HepG2 (cell line): ENCODE measurements around the gene RNASE4. TPM values are rescaled to one million over a fixed set of nuclear protein-coding genes. Genes with fewer than 3 reads are reported as not detected.

Experiments used
- MIER3 ChIP-seq: IDR thresholded peaks from 2 replicates; pipeline ENCODE4 v1.6.1; 2016; ENCODE audit warnings: missing compliant biosample characterization, borderline replicate concordance
- PAXIP1 ChIP-seq: sonication (generic); formaldehyde crosslinking; conservative IDR thresholded peaks from 2 replicates; pipeline ENCODE4 v1.4.0; 2020; ENCODE audit warnings: mild to moderate bottlenecking, missing genetic modification reagents, moderate library complexity
- polyA plus RNA-seq, 8 experiments: library from polyadenylated mRNA; depleted of rRNA in 3 of 8; stranded (reverse) in 7 of 8; unstranded in 1 of 8; fragments of >200 nt; fragmentation: Illumina TruSeq in 4 of 8; extraction: Trizol in 4 of 8; gene quantifications; 2 replicates each; pipeline versions ENCODE4 v1.2.1 to v1.2.3, GENCODE V29; 2011 to 2016; ENCODE audit warnings: low read depth in 4 of 8, missing spikeins in 1 of 8, mixed read lengths in 1 of 8; ENCODE audit not compliant: insufficient read depth in 1 of 8
- total RNA-seq, 5 experiments: library from RNA; depleted of rRNA; stranded (reverse); fragments of >200 nt; fragmentation: Illumina TruSeq; extraction: Trizol; gene quantifications; 2 replicates each; pipeline ENCODE4 v1.2.3, GENCODE V29; 2016; ENCODE audit warnings: low read depth in 1 of 5
- TF ChIP-seq, protein P1 (sequence below): sonication (generic); formaldehyde crosslinking; IDR thresholded peaks from 2 replicates; pipeline ENCODE4 v1.4.0; 2020; ENCODE audit warnings: missing genetic modification reagents
- TF ChIP-seq, protein P2 (sequence below), 2 experiments: sonication (generic) in 1 of 2; formaldehyde crosslinking in 1 of 2; IDR thresholded peaks; 2 replicates each; pipeline versions ENCODE4 v1.6.1 to v1.9.0; 2014 to 2022; ENCODE audit warnings: antibody characterized with exemption in 1 of 2, borderline replicate concordance in 1 of 2, inconsistent platforms in 1 of 2, low read depth in 1 of 2, missing genetic modification reagents in 1 of 2
- TF ChIP-seq, protein P3 (sequence below): IDR thresholded peaks from 2 replicates; pipeline ENCODE4 v1.6.1; 2016; ENCODE audit warnings: missing compliant biosample characterization, missing genetic modification reagents, borderline replicate concordance

Gene RNASE4
- total and polyA plus RNA-seq, 2 of the 13 experiments (the other 11 are each of a cell fraction or from before 2014, with no cell fraction given), result 109 to 983 TPM

DNA sequence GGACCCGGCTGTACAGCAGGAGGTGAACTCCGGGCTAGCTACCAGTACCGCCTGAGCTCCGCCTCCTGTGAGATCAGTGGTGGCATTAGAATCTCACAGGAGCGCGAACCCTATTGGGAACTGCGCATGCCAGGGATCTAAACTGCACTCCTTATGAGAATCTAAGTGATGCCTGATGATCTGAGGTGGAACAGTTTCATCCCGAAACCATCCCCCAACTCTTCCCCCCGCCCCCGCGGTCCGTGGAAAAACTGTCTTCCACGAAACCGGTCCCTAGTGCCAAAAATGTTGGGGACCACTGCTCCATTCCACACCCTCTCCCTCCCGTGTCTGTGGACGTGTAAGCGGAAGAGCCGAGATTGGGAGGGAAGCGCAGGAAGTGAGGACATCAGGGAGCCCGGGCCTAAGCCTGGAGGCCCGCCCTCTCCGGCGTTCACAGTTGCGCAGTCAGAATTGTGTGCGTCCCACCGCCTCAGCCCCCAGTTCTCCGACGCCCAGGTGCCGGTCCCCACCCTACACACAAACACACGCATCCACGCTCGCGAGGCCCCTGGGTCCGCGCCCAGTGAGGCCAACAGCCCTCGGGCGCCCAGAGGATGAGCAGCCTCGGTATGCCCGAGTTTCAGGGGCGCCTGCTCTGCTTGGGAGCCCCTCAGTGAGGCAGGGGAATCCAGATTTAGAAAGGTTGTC lies 1.8 kb upstream of the RNASE4 start (continued):
- peak; percentile 21; the same call in 1 of the 2 replicates for TF ChIP-seq PAXIP1 (CRISPR knock-in tag)
- TF ChIP-seq, protein P1, sequence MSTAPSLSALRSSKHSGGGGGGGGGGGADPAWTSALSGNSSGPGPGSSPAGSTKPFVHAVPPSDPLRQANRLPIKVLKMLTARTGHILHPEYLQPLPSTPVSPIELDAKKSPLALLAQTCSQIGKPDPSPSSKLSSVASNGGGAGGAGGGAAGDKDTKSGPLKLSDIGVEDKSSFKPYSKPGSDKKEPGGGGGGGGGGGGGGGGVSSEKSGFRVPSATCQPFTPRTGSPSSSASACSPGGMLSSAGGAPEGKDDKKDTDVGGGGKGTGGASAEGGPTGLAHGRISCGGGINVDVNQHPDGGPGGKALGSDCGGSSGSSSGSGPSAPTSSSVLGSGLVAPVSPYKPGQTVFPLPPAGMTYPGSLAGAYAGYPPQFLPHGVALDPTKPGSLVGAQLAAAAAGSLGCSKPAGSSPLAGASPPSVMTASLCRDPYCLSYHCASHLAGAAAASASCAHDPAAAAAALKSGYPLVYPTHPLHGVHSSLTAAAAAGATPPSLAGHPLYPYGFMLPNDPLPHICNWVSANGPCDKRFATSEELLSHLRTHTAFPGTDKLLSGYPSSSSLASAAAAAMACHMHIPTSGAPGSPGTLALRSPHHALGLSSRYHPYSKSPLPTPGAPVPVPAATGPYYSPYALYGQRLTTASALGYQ, result peak; percentile 6
- TF ChIP-seq MIER3 (CRISPR knock-in tag), result peak; percentile 35; the same call in 1 of the 2 replicates
- TF ChIP-seq, protein P2, sequence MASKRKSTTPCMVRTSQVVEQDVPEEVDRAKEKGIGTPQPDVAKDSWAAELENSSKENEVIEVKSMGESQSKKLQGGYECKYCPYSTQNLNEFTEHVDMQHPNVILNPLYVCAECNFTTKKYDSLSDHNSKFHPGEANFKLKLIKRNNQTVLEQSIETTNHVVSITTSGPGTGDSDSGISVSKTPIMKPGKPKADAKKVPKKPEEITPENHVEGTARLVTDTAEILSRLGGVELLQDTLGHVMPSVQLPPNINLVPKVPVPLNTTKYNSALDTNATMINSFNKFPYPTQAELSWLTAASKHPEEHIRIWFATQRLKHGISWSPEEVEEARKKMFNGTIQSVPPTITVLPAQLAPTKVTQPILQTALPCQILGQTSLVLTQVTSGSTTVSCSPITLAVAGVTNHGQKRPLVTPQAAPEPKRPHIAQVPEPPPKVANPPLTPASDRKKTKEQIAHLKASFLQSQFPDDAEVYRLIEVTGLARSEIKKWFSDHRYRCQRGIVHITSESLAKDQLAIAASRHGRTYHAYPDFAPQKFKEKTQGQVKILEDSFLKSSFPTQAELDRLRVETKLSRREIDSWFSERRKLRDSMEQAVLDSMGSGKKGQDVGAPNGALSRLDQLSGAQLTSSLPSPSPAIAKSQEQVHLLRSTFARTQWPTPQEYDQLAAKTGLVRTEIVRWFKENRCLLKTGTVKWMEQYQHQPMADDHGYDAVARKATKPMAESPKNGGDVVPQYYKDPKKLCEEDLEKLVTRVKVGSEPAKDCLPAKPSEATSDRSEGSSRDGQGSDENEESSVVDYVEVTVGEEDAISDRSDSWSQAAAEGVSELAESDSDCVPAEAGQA (IDR thresholded peaks at IDR 0.05; ENCODE audit: low read depth), result peak; percentile 85
- TF ChIP-seq, protein P2 (CRISPR knock-in tag; IDR thresholded peaks at IDR 0.05; ENCODE audit: borderline replicate concordance), result no peak
- TF ChIP-seq, protein P3, sequence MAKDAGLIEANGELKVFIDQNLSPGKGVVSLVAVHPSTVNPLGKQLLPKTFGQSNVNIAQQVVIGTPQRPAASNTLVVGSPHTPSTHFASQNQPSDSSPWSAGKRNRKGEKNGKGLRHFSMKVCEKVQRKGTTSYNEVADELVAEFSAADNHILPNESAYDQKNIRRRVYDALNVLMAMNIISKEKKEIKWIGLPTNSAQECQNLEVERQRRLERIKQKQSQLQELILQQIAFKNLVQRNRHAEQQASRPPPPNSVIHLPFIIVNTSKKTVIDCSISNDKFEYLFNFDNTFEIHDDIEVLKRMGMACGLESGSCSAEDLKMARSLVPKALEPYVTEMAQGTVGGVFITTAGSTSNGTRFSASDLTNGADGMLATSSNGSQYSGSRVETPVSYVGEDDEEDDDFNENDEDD (CRISPR knock-in tag), result peak; percentile 76
